Kidney epithelial cell (primary cell): ENCODE results near the gene ZBED4. TPM values are rescaled to one million over a fixed set of nuclear protein-coding genes. Genes with fewer than 3 reads are reported as not detected.
A peak's percentile ranks its signal among the peaks of the same experiment; 100 is the strongest.

Experiments
- DNase-seq: peaks from one replicate; pipeline ENCODE4 v3.0.0-alpha.2; 2010; ENCODE audit warnings: low read depth
- H3K27me3 ChIP-seq: 2 replicates; pipeline ENCODE4 v1.6.0; 2011; ENCODE audit warnings: low read length; ENCODE audit not compliant: control insufficient read depth, insufficient read depth
- H3K36me3 ChIP-seq: 2 replicates; pipeline ENCODE4 v1.5.1; 2011; ENCODE audit warnings: low read length; ENCODE audit not compliant: control insufficient read depth, insufficient read depth
- H3K4me3 ChIP-seq: 2 replicates; pipeline ENCODE4 v1.5.1; 2011; ENCODE audit warnings: low read depth, mild to moderate bottlenecking, control low read depth, low read length
- CTCF ChIP-seq: IDR thresholded peaks from 2 replicates; pipeline ENCODE4 v1.5.1; 2011; ENCODE audit warnings: mild to moderate bottlenecking, moderate library complexity, low read length, control low read depth, inconsistent platforms; ENCODE audit not compliant: insufficient read depth, poor library complexity, severe bottlenecking
- total RNA-seq: library from RNA; depleted of rRNA; stranded (reverse); fragments of >200 nt; gene quantifications from 2 replicates; pipeline ENCODE4 v1.2.3, GENCODE V29; 2015

Gene ZBED4
- total RNA-seq, 1 donor from 2014 or later: 28.8 TPM

GRCh38 chr22:49930596-49931412 is 77.2 kb downstream of the ZBED4 start:
- H3K36me3 ChIP-seq: no peaks in the 10 kb centered on the region
- peak; percentile 50 for DNase-seq
- peaks cover 12% of the 10 kb centered on the region for H3K27me3 ChIP-seq
- peak; percentile 70 for TF ChIP-seq CTCF
- no peak overlapping the region for H3K4me3 ChIP-seq

GRCh38 chr22:49933236-49934159 is 79.9 kb downstream of the ZBED4 start:
- TF ChIP-seq CTCF: no peak
- Histone ChIP-seq H3K27me3 (peaks cover 12% of the 10 kb centered on the region), H3K36me3 (no peaks in the 10 kb centered on the region), H3K4me3 (no peak overlapping the region)
- no peak for DNase-seq

- H3K27me3 ChIP-seq: peaks cover 5% of the 10 kb centered on the region
- no peak for TF ChIP-seq CTCF
- no peaks in the 10 kb centered on the region for H3K36me3 ChIP-seq
- DNase-seq: no peak
- peak overlapping the region; percentile 17 for H3K4me3 ChIP-seq
Measured at GRCh38 chr22:49934160-49934890, 80.7 kb downstream of the ZBED4 start.

GRCh38 chr22:49934891-49935557 is 81.4 kb downstream of the ZBED4 start:
- DNase-seq: no peak
- H3K36me3 ChIP-seq: no peaks in the 10 kb centered on the region
- H3K4me3 ChIP-seq: peak overlapping the region; percentile 17
- no peak for TF ChIP-seq CTCF
- peaks cover under 1% of the 10 kb centered on the region for H3K27me3 ChIP-seq

GRCh38 chr22:49935561-49935960 is 81.9 kb downstream of the ZBED4 start:
- H3K4me3 ChIP-seq: peak overlapping the region; percentile 11
- H3K36me3 ChIP-seq: no peaks in the 10 kb centered on the region
- TF ChIP-seq CTCF: no peak
- H3K27me3 ChIP-seq: no peaks in the 10 kb centered on the region
- no peak for DNase-seq
